Left ventricle myocardium superior (tissue), 1 donor: ENCODE data around the gene USP43. TPM values are rescaled to one million over a fixed set of nuclear protein-coding genes. Genes with fewer than 3 reads are reported as not detected.
"Not testable (repeated sequence)": the region's sequence is repeated elsewhere in the genome, so short reads cannot be mapped to it uniquely, and the experiment has no call there.

Experiments
- ATAC-seq: fragments of 200-7000 bp; cut with Tn5 transposase; one replicate; pipeline ENCODE4 v1.9.1; 2020; ENCODE audit warnings: mild to moderate bottlenecking, moderate library complexity
- DNase-seq: peaks from one replicate; pipeline ENCODE4 v3.0.0-alpha.2; 2020
- intact Hi-C: fragments of 100-400 bp; cut with micrococcal nuclease; formaldehyde crosslinking; loops from one replicate; pipeline ENCODE4 v1.11.0; 2022
- total RNA-seq: library from RNA; stranded (reverse); fragmentation: NEBNext Ultra II Directional; extraction: Animal tissue kit (Norgen Biotek cat#: 25700); gene quantifications from one replicate; pipeline ENCODE4 v1.2.1, GENCODE V29; 2021
- donor health status: DM: no; HTN: yes; CAD: no; lungs with severe emphysema.

Gene USP43
- total RNA-seq, 1 donor from 2014 or later: 0.12 TPM

DNA sequence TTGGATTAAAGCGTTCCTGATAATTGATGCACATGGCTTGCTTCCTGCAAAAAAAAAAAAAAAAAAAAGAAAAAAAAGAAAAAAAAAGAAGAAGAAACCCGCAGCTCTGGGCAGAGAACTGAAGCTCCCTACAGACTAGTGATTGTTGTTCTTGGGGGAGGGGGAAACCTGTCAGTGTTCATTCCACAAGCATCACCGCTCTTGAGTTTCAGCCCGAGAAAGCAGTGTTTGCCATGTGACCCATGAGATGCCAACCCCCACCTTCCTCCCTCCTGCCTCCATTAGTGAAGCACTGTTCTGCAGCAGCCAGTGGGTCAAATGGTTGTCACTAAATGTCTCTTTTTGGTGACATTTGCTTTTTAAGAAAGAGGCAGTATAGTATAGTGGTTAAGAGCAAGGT, 1.7 kb downstream of the USP43 start:
- DNase-seq: no peak
- no peak for ATAC-seq
- intact Hi-C loops: no loop called here

DNA sequence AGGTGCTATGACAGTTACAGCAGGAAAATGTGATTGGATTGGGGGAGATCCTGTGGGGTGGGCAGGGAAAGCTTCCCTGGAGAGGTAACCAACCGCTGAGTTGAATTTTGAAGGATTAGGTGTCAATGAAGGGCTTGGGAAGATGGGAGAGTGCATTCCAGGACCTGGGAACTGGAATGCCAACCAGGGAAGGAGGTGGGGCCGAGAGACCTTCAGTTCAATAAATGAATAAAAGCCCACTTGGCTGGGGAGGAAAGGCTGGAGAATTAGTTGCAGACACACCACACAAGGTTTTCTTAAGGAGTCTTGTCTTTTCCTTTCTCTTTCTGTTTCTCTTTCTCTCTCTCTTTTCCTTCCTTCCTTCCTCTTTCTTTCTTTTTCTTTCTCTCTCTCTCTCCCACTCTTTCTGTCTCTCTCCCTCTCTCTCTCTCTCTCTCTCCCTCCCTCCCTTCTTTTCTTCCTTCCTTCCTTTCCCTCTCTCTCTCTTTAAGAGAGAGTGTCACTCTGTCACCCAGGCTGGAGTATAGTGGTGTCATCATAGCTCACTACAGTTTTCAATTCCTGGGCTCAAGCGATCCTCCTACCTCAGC, 3.3 kb downstream of the USP43 start:
- DNase-seq: no peak
- intact Hi-C loops: no loop called here
- no peak for ATAC-seq

DNA sequence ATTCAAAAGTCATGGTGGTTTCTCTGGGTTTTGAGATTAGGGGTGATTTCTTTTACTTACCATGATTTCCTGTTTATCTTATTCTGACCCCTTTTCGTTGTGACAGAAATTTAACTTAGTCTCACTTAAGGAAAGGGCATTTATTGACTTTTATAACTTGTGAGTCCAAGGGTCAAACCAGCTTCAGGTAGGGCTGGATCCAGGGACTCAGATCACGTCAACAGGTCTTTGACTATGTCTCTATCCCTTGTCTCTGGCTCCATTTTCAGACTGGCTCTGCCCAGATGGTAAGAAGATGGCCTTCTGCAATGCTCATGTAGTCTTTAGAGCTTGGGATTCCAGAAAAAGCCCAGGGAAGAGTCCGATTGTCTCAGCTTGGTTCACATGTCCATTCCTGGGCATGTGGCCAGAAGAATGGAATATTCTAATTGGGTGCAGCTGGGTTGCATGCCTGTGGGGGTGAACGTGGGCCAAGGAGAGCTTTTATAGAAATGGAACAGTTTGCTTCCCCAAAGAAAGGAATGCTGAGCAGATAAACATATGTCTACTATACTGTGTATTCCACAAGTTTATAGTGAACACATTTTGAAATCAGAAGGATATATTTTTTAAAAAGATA, 13.4 kb downstream of the USP43 start:
- no peak for DNase-seq
- ATAC-seq: no peak
- intact Hi-C loops: no loop called here

- ATAC-seq (no peak), DNase-seq (no peak)
- intact Hi-C loops: no loop called here
Observed at GRCh38 chr17:9661027-9661426, 15.7 kb downstream of the USP43 start.

DNA sequence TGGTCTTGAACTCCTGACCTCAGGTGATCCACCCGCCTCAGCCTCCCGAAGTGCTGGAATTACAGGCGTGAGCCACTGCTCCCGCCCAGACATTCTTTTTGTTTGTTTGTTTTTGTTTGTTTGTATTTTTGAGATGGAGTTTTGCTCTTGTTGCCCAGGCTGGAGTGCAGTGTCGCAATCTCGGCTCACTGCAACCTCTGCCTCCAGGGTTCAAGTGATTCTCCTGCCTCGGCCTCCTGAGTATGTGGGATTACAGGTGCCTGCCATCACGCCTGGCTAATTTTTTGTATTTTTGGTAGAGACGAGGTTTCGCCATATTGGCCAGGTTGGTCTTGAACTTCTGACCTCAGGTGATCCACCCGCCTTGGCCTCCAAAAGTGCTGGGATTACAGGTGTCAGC, 18.2 kb downstream of the USP43 start:
- ATAC-seq, DNase-seq, intact Hi-C loops: not testable (repeated sequence)

- no peak for ATAC-seq
- intact Hi-C loops: no loop called here
Observed at GRCh38 chr17:9666461-9667050, 21.2 kb downstream of the USP43 start.

GRCh38 chr17:9668517-9668916, 23.2 kb downstream of the USP43 start:
- no peak for ATAC-seq
- intact Hi-C loops: no loop called here
- no peak for DNase-seq

More at GRCh38 chr17:9666461-9667050, 21.2 kb downstream of the USP43 start:
- no peak for DNase-seq

DNA sequence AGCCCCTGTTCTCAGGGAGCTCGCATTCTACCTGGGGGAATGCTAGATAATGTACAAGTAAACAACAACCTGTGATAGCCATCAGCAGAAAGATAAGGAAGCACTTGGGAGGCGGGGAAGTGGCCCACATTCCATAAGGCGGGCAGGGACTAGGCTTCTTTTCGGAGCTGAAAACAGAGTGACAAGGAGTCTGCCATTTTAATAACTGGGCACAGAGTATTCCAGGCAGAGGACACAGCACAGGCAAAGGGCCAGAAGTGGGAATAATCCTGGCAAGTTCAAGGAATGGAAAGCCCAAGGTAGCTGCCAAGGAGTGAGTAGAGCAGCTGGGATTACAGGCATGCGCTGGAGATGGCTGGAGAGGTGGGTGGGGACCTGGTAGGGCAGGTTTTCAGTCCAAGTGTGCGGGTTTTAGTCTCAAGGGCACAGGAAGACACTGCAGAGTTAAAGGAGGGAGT, 24.3 kb downstream of the USP43 start:
- DNase-seq: no peak
- no peak for ATAC-seq
- intact Hi-C loops: no loop called here

DNA sequence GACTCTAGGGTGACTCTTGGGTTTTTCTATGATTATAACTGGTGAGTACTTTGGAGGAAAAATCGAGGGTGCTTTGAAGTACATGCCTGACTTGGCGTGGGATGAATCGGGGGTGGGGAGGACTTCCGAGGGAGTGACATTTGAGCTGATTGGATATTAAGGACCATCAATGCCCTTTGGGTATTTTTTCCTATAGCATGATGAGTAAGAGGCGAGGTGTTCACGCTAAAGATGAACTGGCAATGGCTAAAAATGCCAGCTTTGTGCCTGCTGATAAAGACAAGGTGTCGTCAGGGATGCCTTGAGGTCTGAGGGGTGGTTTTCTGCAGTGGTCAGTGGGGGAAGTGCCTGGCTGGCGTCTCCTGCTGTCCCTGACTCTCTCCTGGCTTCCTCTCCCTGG, 25.3 kb downstream of the USP43 start:
- ATAC-seq (no peak), DNase-seq (no peak)
- intact Hi-C loops: no loop called here

- intact Hi-C loops: no loop called here
- ATAC-seq (no peak), DNase-seq (no peak)
Observed at GRCh38 chr17:9671559-9671958, 26.2 kb downstream of the USP43 start.

- DNase-seq: no peak
- ATAC-seq: no peak
- intact Hi-C loops: no loop called here
Observed at GRCh38 chr17:9672266-9672665, 26.9 kb downstream of the USP43 start.

DNA sequence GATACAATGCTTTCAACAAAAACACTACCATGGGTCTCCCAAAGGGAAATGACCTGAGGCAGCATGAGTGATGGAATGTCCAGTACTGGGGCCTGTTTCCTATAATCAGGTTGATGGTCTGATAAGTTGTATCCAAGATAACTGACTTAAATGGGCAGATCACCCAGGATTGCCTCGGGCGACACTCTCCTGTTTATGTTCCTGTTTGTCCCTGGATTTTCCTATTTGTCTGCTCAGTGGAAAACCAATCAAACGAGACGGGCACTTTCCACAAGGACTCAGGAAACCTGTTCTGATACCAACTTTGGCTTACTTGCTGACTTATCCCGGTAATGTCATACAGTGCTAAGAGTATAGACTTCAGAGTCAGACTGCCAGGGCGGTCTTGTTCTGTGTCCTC, 27.4 kb downstream of the USP43 start:
- ATAC-seq (no peak), DNase-seq (no peak)
- intact Hi-C loops: no loop called here

GRCh38 chr17:9676084-9676483, 30.8 kb downstream of the USP43 start:
- no peak for DNase-seq
- no peak for ATAC-seq

DNA sequence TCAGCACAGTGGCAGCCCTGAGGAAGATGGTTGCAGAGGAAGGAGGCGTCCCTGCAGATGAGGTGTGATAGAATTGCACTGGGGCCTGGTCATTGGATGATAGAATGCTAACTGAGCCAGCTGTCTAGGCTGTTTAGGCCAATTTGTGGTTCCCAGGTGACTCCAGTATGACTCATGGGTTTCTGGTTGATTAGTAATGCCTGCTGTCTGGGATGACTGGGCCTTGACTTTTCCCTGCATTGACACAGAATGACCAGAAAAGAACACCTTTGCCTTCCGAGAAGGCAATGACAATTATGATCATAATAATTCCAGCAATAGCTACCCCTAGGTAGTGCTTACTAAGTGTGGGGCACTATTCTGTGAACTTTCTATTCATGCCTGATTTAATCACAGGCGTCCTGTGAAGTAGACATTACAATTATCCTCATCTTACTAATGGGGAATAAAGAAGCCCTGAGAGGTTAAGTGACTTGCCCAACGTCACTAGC, 31.5 kb downstream of the USP43 start:
- intact Hi-C loops: no loop called here
- DNase-seq: no peak
- no peak for ATAC-seq

More at GRCh38 chr17:9676084-9676483, 30.8 kb downstream of the USP43 start:
- intact Hi-C loops: no loop called here

- ATAC-seq: no peak
- intact Hi-C loops: no loop called here
- DNase-seq: no peak
Observed at GRCh38 chr17:9677411-9677810, 32.1 kb downstream of the USP43 start.

GRCh38 chr17:9677896-9678295, 32.6 kb downstream of the USP43 start:
- no peak for DNase-seq
- no peak for ATAC-seq
- intact Hi-C loops: no loop called here

DNA sequence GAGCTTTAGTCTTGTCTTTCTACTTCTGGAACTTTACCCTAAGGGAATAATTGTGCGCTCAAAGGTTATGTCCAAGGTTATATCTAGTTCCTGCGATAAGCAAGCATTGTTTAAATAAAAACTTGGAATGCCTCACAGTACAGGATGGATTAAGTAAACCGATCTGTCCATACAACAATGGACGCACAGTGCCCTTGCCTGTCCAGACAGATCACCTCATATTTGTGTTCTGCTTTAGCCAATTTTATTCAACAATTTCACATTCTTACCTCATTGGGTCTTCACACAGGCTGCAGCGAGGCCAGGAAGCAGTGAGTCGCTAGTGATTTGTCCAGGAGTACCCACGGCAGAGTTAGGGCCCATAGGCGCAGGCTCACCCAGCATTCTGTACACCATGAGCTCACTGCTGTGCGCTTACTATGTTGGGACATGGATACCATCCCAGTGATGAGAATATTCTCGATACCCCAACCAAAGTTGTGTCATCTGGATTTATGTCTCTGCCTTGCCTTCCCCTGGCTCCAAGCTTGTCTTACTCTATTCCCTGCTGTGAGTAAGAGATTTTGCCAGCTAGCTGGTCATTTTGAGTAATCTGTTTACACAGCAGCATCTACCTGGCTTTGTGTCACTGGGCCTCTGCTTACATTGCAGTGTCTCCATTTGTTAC, 39.8 kb downstream of the USP43 start:
- ATAC-seq (no peak), DNase-seq (no peak)
- intact Hi-C loops: no loop called here

DNA sequence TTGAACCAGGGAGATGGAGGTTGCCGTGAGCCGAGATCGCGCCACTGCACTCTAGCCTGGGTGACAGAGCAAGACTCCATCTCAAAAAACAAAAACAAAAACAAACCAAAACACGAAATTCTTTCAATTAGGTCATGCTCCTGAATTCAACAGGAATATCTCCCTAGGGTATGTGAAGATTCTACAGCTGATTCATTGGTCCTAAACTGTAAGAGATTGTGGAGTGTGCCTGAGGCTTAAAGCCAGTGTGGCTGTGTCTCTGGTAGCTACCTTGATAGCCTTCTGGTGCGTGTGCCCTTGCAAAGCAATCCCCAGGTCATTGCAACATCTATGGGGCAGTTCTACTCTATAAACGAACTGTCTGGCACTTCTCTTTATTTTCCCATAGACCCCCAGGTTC, 48.4 kb downstream of the USP43 start:
- intact Hi-C loops: no loop called here
- DNase-seq: no peak
- no peak for ATAC-seq

DNA sequence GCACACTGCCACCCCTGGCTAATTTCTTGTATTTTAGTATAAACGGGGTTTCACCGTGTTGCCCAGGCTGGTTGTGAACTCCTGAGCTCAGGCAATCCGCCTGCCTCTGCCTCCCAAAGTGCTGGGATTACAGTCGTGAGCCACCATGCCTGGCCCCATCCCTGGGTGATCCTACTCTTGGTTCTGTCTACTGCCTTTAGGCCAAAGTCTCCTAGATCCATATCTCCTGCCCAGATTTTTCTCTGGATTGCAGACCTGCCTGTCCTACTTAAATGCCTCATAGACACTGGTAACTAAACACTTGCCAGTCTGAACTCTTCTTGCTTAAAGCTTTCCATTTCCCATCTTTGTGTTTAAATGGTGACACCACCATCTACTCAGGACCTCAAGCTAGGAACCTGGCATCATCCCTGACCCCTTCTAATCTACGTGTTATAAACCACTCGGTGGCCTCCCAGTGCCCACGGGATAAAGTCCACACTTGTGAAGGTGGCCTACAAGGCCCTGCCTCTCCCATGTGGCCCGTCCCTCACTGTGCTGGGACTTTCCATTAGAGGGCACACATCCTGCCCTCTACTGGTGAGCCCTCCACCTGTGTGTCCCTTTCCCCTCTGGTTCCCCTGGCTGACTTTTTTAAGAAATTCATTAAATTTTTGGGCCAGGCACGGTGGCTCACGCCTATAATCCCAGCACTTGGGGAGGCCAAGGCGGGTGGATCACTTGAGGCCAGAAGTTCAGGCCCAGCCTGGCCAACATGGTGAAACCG, 51.1 kb downstream of the USP43 start:
- no peak for ATAC-seq
- no peak for DNase-seq
- intact Hi-C loops: no loop called here

DNA sequence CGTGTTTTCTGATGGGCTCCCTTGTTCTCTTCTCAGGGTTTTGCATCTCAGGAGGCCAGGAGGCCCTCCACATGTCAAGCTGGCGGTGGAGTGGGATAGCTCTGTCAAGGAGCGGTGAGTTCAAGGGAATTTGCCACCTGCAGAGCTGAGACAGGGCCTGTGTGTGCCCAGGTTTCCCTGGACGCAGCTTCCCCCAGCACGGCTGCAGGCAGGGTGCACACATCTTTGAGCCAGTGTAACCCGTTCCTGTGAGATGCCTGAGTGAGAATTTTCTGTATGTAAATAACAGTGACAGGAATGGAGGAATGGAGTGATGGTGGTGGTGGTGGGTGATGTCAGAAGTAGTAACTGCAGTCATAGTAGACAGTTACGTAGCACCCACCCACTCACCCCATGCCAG, 54.8 kb downstream of the USP43 start:
- no peak for DNase-seq
- ATAC-seq: no peak
- intact Hi-C loops: no loop called here
